Measurements from ENCODE around the gene RFPL4A.
"Not testable (repeated sequence)": the region's sequence is repeated elsewhere in the genome, so short reads cannot be mapped to it uniquely, and the experiment has no call there.

RFPL4A gene

GRCh38 chr19:55758797-55759196, at the start of gene RFPL4A:
Gene RFPL4A (plus strand): TSS chr19:55759097. CDS start chr19:55761801, 2,704 bp downstream.
- DNase-seq (ENCODE audit: low read depth, low spot score) = not testable (repeated sequence)

DNA sequence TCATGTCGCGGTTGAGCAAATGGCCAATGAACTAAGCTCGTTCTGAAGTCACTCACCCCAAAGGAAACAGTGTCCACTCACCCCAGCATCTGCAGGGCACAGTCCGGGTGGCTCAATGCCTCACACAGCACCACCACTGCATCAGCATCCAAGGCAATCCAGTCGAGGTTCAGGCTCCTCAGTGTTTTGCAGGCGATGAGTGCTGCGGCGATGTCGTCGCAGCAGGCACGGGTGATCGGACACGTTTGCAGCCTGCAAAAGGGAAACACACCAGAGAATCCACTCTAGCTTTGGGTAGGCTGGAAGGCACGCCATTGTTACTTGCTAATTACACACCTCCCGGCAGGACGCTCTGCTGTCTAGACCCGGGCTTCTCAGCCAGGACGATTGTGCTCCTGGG, 47.2 kb upstream of the RFPL4A start:
- no peak for DNase-seq (ENCODE audit: low read depth, low spot score)

DNA sequence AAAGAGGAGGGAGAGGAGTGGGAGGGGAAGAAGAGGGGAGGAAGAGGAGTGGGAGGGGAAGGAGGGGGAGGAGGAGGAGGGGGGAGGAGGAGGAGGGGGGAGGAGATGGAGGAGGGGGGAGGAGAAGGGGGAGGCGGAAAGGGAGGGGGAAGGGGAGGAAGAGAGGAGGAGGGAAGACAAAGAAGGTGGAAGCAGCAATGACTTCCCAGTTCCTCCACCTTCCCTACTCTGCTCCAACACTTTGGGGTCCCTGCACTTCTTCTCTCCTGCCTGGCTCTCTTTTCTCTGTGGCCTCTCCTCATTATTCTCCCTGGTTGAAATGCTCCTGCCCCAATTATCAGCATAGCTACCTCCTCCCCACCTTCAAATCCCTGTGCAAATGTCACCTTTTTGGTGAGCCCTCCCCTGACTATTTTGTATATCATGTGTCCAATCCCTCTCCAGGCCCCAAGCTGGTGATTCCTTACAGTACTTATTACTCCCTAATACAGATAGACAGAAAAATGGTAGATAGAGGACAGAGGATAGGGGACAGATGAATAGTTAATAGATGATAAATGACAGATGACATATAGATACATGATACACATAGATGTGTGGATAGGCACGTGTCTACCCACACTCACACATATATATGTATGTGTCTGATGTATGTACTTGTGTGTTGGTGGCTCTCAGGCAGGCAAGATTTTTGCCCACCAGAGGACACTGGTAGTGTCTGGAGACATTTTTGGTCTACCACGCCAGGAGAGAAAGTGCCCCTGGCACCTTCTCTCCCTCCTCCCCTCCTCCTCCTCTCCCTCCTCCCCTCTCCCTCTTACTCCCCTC, 45.9 kb upstream of the RFPL4A start:
- no peak for DNase-seq (ENCODE audit: low read depth, low spot score)

- no peak for DNase-seq (ENCODE audit: low read depth, low spot score)
These were observed 42.4 kb upstream of the RFPL4A start for GRCh38 chr19:55716531-55716930.

DNA sequence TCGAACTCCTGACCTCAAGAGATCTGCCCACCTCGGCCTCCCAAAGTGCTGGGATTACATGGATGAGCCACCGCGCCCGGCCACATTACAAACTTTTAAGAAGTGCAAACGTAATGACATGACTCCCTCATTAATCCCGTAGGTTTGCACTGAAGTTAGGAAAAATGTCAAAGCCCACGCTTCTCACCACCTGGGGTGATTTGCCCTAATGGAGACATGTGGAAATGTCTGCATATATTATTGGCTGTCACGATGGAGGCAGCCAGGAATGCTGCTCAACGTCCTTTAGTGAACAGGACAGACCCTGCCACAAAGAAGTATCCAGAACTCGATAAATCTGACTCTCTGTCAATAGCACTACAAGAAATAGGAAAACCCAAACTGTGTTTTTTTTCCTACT, 41.6 kb upstream of the RFPL4A start:
- no peak for DNase-seq (ENCODE audit: low read depth, low spot score)

DNA sequence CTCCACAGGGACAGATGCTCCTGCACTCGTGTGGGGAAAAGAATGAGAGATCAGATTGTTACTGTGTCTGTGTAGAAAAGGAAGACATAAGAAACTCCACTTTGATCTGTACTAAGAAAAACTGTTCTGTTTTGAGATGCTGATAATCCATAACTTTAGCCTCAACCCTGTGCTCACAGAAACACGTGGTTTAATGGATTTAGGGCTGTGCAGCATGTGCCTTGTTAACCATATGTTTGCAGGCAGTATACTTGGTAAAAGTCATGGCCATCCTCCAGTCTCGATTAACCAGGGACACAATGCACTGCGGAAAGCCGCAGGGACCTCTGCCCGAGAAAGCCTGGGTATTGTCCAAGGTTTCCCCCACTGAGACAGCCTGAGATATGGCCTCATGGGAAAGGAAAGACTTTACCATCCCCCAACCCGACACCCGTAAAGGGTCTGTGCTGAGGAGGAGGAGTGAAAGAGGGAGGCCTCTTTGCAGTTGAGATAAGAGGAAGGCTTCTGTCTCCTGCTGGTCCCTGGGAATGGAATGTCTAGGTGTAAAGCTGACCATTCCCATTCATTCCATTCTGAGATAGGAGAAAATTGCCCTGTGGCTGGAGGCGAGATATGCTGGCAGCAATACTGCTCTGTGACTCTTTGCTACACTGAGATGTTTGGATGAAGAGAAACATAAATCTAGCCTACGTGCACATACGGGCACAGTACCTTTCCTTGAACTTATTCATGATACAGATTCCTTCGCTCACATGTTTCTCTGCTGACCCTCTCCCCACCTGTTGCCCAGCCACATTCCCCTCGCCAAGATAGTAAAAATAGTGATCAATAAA, 40.8 kb upstream of the RFPL4A start:
- DNase-seq (ENCODE audit: low read depth, low spot score) = not testable (repeated sequence)

DNA sequence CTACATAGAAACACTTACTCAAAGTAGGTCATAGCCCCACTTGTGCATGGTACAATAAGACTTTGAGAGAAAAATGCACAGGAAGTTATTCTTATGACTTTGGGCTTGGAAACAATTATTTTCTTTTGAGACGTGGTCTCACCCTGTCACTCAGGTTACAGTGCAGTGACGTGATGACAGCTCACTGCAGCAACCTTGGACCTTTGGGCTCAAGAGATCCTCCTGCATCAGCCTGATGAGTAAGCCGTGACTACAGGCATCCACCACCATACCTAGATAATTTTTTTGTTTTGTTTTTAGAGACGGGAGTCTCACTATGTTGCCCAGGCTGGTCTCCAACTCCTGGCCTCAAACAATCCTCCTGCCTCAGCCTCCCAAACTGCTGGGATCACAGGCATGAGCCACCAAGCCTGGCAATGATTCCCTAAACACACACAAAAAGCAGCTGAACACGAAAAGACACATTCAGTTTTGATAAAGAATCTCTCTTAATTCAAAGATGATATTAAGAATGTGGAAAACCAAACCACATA, 38.6 kb upstream of the RFPL4A start:
- DNase-seq (ENCODE audit: low read depth, low spot score) = no peak

- DNase-seq (ENCODE audit: low read depth, low spot score) = no peak
These were observed 38.1 kb upstream of the RFPL4A start for GRCh38 chr19:55720801-55721200.

GRCh38 chr19:55723491-55723890, 35.4 kb upstream of the RFPL4A start:
- DNase-seq (ENCODE audit: low read depth, low spot score) = no peak

- not testable (repeated sequence) for DNase-seq (ENCODE audit: low read depth, low spot score)
These were observed 28.5 kb upstream of the RFPL4A start for GRCh38 chr19:55730378-55730777.

GRCh38 chr19:55738302-55738701, 20.6 kb upstream of the RFPL4A start, which contains the start of gene NLRP9:
Gene NLRP9 (minus strand): TSS chr19:55738402. CDS start chr19:55738374, 28 bp downstream.
- no peak for DNase-seq (ENCODE audit: low read depth, low spot score)

DNA sequence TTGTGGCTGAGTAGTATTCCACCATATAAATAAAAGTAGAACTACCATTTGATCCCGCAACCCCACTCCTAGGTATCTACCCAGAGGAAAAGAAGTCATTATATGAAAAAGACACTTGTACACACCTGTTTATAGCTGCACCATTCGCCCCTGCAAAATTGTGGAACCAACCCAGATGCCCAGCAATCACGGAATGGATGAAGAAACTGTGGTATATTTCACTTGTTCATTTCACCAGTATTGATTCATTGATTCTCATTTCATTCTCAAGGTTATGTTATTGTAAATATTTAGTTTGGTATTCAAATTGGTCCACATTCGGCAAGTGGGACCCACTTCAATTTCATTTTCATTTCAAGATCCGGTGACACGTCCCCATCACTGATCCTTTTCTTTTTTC, 8.2 kb upstream of the RFPL4A start:
- no peak for DNase-seq (ENCODE audit: low read depth, low spot score)

DNA sequence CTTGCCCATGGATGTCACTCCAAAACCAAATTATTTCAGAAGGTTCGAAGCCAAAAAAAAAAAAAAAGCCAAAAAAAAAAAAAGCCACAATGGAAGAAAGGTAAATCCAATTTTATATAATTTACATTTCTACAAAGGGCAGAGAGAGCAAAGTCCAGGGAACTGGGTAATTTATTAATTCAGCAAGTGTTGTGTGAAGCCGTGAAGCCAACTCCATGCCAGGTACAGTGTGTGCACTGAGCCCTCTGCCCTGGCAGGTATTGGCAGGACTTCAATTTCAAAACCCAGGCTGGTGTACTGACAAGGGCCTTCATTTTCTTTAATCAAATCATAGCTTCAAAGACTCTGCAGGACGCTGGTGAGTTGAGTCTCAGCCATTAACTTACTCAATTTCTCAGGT, 5.5 kb upstream of the RFPL4A start:
- no peak for DNase-seq (ENCODE audit: low read depth, low spot score)

GRCh38 chr19:55756808-55757207, 2.1 kb upstream of the RFPL4A start:
- not testable (repeated sequence) for DNase-seq (ENCODE audit: low read depth, low spot score)

GRCh38 chr19:55766466-55766865, 7.6 kb downstream of the RFPL4A start:
- no peak for DNase-seq (ENCODE audit: low read depth, low spot score)

GRCh38 chr19:55768818-55769217, 9.9 kb downstream of the RFPL4A start, which contains the start of gene RFPL4AL1:
Gene RFPL4AL1 (plus strand): TSS chr19:55769118. CDS start chr19:55771805, 2,687 bp downstream.
- DNase-seq (ENCODE audit: low read depth, low spot score) = not testable (repeated sequence)

DNA sequence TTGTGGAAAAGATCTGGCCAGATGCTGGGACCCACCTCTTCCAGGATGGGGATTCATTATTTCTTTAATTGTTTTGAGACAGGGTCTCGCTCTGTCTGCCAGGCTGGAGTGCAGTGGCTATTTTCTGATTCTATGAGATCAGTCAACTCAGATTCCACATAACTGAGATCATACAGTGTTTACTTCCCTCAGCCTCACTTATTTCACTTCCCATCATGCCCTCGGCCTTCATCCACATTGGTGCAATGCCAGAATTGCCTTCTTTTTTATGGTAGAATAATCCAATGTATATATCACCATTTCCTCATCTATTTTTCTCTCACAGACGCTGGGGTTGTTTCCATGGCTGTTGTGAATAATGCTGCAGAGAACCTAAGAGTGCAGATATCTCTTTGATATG, 10.7 kb downstream of the RFPL4A start:
- DNase-seq (ENCODE audit: low read depth, low spot score) = not testable (repeated sequence)

DNA sequence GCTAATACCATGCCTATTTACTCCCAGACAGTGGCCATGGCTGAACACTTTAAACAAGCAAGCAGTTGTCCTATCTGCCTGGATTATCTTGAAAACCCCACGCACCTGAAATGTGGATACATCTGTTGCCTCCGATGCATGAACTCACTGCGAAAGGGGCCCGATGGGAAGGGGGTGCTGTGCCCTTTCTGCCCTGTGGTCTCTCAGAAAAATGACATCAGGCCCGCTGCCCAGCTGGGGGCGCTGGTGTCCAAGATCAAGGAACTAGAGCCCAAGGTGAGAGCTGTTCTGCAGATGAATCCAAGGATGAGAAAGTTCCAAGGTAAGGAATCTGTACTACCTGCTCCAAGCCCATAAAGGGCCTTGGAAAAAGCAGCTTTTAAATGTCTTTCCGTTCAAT, 18.6 kb downstream of the RFPL4A start:
- DNase-seq (ENCODE audit: low read depth, low spot score) = peak; percentile 2

DNA sequence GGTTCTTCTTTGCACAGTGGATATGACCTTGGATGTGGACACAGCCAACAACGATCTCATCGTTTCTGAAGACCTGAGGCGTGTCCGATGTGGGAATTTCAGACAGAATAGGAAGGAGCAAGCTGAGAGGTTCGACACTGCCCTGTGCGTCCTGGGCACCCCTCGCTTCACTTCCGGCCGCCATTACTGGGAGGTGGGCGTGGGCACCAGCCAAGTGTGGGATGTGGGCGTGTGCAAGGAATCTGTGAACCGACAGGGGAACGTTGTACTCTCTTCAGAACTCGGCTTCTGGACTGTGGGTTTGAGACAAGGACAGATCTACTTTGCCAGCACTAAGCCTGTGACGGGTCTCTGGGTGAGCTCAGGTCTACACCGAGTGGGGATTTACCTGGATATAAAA, 19.4 kb downstream of the RFPL4A start:
- no peak for DNase-seq (ENCODE audit: low read depth, low spot score)

DNA sequence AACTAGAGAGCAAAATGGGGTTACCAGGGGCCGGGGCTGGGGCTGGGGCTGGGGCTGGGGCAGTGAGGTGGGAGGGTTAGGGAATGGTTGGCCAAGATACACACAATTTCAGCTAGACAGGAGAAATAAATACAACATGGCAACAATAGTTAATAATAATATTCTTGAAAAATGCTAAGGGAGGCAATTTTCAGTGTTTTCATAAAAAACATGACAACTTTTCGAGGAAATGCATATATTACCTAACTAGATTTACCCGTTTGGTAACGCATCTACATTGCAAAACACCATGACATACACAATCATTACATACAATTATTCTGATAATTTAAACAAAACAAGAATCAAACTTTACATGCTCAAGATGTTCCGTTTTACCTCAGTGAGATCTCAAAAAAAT, 22.2 kb downstream of the RFPL4A start:
- no peak for DNase-seq (ENCODE audit: low read depth, low spot score)

DNA sequence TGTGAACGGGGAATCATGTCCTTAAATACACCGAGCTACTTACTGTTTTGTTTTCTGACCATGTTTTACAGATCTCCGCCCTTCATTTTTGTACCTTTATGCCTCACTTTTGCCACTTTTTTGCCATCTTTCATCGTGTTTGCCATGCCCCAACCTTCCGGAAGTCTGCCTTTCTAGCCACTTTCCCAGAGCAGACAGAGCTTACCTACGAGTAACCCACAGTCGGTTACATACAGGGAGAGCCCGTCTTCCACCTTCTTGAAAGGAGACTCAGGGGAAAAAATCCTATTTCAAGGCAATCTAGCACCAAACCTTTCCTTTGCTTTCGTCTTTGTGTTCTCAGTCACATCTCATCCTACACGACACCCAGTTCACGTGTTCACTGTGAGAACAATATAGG, 36.1 kb downstream of the RFPL4A start:
- DNase-seq (ENCODE audit: low read depth, low spot score) = no peak

DNA sequence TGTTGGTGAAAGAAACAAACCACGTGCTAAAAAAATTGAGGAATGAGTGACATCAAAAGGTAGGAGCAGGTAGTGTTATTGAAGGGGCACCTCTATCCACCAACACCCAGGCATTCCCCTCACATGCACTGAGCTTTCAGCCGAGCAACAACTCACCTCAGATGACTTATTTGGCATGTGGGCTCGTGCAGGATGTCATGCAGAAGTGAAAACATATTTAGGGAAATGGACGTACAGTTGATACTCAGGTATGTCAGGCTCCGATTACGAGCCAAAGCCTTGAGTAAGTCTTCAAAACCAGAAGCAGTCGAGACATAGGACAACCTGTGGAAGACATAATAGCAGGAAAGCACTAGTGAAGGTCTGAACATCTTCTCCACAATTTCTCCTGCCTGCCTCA, 42.5 kb downstream of the RFPL4A start:
- no peak for DNase-seq (ENCODE audit: low read depth, low spot score)
